AG04450 (cell line): ENCODE results near the gene WDFY1. TPM values are rescaled to one million over a fixed set of nuclear protein-coding genes. Genes with fewer than 3 reads are reported as not detected.

ENCODE experiments used
- CTCF ChIA-PET: fragments of 300-600, 350-600 bp; formaldehyde crosslinking; extraction: SDS; loops from one replicate; lab custom pipeline; 2022; ENCODE audit warnings: antibody characterized with exemption, inconsistent platforms; lab: Charles Lee
- POLR2A ChIA-PET: fragments of 350-600 bp; formaldehyde crosslinking; extraction: SDS; loops from one replicate; lab custom pipeline; 2021; ENCODE audit warnings: antibody characterized with exemption, inconsistent platforms; lab: Yijun Ruan, JAX
- DNase-seq: peaks from one replicate; pipeline ENCODE4 v3.0.0-alpha.2; 2011; ENCODE audit warnings: low read depth, low spot score
- H3K27ac ChIP-seq: one replicate; pipeline ENCODE4 v1.5.1; 2012; ENCODE audit warnings: low read depth, low read length, control low read depth
- H3K27me3 ChIP-seq: one replicate; pipeline ENCODE4 v1.6.0; 2012; ENCODE audit warnings: low read length; ENCODE audit not compliant: control insufficient read depth, insufficient read depth
- H3K4me3 ChIP-seq: 2 replicates; pipeline ENCODE4 v1.5.1; 2011; ENCODE audit warnings: mild to moderate bottlenecking, low read depth, low read length, control low read depth
- H3K9me3 ChIP-seq: 2 replicates; pipeline ENCODE4 v1.5.1; 2012; ENCODE audit warnings: low read length; ENCODE audit not compliant: control insufficient read depth, insufficient read depth
- polyA plus RNA-seq: library from polyadenylated mRNA; depleted of rRNA; stranded (reverse); fragments of >200 nt; gene quantifications from 2 replicates; pipeline ENCODE4 v1.2.3, GENCODE V29; 2011
- TF ChIP-seq, protein P1 (sequence below): IDR thresholded peaks from 2 replicates; pipeline ENCODE4 v1.5.1; 2011; ENCODE audit warnings: low read depth, low read length, control low read depth, inconsistent platforms

Gene WDFY1
- polyA plus RNA-seq, 1 experiment: 74.8 TPM

DNA sequence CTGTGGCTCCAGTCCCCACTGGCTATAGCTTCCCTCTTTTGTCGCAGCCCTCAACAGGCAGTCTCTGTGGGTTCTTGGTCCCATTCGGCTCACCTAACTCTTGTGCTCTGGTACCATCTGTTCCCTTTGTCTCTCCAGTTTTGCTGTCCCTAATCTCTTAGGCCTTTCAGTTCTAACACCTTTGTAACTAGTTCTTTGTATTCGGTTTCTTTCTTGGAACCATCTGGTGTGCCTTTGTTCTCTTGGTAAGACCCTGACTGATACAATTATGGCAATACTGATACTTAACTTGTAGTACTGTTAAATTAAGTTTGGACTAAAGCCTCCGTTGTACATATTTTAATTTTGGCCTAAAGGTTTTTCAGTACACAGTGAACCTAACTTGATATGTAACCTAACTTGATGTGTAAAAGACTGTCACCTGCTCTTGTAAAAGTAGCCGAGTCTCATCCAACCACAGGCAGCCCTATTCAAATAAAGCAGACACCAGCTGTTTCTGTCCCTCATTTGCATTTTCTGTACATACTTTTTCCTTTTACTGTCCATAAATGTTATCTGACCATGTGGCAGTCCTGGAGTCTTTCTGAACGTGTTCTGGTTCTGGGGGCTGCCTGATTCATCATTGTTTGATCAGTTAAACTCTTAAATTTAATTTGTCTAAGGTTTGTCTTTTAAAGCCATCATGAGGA lies 7.3 kb upstream of the WDFY1 start:
- TF ChIP-seq, protein P1, sequence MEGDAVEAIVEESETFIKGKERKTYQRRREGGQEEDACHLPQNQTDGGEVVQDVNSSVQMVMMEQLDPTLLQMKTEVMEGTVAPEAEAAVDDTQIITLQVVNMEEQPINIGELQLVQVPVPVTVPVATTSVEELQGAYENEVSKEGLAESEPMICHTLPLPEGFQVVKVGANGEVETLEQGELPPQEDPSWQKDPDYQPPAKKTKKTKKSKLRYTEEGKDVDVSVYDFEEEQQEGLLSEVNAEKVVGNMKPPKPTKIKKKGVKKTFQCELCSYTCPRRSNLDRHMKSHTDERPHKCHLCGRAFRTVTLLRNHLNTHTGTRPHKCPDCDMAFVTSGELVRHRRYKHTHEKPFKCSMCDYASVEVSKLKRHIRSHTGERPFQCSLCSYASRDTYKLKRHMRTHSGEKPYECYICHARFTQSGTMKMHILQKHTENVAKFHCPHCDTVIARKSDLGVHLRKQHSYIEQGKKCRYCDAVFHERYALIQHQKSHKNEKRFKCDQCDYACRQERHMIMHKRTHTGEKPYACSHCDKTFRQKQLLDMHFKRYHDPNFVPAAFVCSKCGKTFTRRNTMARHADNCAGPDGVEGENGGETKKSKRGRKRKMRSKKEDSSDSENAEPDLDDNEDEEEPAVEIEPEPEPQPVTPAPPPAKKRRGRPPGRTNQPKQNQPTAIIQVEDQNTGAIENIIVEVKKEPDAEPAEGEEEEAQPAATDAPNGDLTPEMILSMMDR: no peak
- DNase-seq: no peak
- Histone ChIP-seq H3K27ac (no peak overlapping the region), H3K27me3 (no peaks in the 10 kb centered on the region), H3K9me3 (no peaks in the 10 kb centered on the region), H3K4me3 (no peak overlapping the region)
- ChIA-PET POLR2A (no interaction called here), CTCF (no interaction called here)

DNA sequence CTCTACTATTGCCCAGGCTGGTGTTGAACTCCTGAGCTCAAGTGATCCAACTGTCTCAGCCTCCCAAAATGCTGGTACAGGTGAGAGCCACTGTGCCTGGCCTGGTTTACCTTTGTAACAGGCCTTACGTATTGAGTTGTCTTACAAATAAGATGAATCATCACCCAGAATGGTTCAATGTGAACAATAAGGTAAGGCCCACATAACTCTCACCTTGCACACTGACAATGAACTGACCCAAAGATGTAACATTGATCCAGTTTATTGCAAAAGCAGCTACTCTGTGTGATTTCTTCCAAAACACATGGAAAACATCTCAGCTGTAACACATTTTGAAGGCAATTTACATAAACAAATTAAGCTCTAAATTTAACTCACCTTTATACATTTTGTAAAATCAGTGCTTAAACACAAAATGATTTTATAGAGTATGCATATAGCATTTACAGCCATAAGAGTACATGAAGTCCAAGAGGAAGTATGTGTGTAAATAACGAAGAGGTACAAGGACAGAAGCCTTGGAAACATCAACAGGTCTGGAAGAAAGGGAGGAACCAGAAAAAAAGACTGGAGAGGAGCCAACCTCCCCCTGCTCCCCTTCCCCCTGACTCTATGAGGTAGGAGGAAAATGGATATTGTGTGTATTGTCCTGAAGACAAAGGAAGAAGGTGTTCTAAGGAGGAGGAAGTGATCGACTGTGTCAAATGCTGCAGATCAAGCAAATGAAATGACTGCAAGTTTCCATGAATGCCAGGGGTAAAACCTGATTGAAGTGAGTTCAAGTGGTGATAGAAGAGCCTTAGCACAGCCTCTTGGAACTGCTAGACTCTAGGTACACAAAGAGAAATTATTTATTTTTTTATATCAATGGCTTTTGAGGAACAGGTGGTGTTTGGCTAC lies 5.6 kb upstream of the WDFY1 start:
- DNase-seq: no peak
- H3K9me3 ChIP-seq: no peaks in the 10 kb centered on the region
- TF ChIP-seq, protein P1: no peak
- H3K4me3 ChIP-seq: no peak overlapping the region
- H3K27me3 ChIP-seq: no peaks in the 10 kb centered on the region
- POLR2A ChIA-PET: no interaction called here
- CTCF ChIA-PET: interaction anchor here (1.6 kb wide), 1 partner anchor 43 kb away, joined by 4 read pairs; no protein-coding TSS in a partner anchor
- H3K27ac ChIP-seq: no peak overlapping the region

DNA sequence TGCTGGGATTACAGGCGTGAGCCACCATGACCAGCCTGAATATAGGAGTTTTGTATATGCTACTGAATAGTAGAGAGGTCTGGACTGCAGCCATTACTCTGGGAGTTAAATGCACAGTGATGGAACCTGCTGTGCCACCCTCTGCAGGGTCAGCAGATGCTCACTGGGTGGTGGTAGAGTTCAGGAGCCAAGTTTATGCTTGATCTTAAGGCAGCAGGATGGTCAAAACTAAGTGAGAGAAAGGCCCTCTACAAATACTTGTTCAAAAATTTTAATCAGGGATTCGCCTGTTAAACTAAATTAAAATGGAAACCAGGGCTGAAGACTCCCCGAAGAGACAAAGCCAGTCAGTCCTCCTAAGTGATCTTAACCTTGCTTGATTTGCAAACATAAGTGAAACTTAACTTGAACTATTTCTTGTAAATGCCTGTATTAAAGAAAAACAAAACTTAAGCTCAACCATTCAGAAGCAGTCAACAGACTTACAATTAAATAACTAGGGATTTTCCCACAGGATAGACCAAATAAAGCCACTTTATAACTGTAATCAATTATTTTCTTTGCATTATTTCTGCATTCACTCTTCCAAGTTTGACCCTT lies 4.2 kb upstream of the WDFY1 start:
- Histone ChIP-seq H3K4me3 (no peak overlapping the region), H3K27ac (no peak overlapping the region), H3K9me3 (no peaks in the 10 kb centered on the region; the same call in 1 of the 2 replicates), H3K27me3 (no peaks in the 10 kb centered on the region)
- no peak for DNase-seq
- ChIA-PET POLR2A (no interaction called here), CTCF (interaction anchor here (0.6 kb wide), 1 partner anchor 702 kb away, joined by 3 read pairs; no protein-coding TSS in a partner anchor)
- TF ChIP-seq, protein P1: no peak

DNA sequence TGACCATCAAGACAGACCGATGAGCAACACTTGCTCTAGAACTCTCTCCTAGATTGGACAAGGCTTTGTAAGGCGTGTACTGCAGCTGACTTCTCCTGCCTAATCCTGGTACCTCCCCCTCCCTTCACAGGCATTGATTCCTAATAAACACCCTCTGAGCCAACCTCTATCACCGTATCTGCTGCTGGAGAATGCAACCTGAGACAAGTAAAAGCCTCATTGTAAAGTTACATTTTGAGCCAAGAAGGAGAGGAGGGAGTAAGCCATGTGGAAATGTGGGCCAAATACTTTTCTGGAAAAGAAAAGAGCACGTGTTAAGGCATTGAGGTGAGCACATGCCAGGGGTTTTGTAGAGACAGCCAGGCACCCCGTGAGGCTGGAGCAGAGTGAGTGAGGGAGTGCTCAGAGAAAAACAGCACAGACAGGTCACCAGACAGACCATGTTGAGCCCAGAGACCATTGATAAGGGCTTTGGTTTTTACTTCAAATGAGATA lies 2.6 kb upstream of the WDFY1 start:
- CTCF ChIA-PET: no interaction called here

More for the DNA sequence above, 2.6 kb upstream of the WDFY1 start:
- H3K27ac ChIP-seq: no peak overlapping the region
- no peak overlapping the region for H3K4me3 ChIP-seq
- no peak for DNase-seq
- TF ChIP-seq, protein P1: no peak
- no peaks in the 10 kb centered on the region; the same call in 1 of the 2 replicates for H3K9me3 ChIP-seq
- POLR2A ChIA-PET: no interaction called here
- no peaks in the 10 kb centered on the region for H3K27me3 ChIP-seq
